ENCODE results near the gene KIF23.
A peak's percentile ranks its signal among the peaks of the same experiment; 100 is the strongest.
"Not testable (repeated sequence)": the region's sequence is repeated elsewhere in the genome, so short reads cannot be mapped to it uniquely, and the experiment has no call there.

The KIF23 gene

GRCh38 chr15:69439623-69440022, 25.5 kb downstream of the KIF23 start:
- no peak for DNase-seq

DNA sequence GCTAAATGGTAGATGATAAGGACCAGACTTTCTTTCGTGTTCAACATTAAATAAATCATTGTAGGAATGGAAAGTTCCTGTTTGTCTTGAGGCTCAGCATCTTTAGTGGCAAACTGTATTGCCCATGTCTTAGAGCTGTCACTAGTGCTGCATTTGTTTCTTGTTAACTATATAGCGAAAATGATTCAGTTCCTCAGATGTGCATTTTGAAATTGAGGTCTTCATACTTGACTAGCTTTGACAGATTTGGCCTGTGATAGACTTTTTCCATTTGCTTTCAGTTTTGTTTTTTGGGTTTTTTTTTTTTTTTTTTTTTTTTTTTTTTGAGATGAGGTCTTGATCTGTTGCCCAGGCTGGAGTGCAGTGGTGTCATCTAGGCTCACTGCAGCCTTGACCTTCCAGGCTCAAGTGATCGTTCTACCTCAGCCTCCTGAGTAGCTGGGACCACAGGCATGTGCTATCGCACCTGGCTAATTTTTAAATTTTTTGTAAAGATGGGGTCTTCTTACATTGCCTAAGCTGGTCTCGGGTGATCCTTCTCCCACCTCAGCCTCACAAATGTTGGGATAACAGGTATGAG, 29.0 kb downstream of the KIF23 start:
- no peak for DNase-seq

DNA sequence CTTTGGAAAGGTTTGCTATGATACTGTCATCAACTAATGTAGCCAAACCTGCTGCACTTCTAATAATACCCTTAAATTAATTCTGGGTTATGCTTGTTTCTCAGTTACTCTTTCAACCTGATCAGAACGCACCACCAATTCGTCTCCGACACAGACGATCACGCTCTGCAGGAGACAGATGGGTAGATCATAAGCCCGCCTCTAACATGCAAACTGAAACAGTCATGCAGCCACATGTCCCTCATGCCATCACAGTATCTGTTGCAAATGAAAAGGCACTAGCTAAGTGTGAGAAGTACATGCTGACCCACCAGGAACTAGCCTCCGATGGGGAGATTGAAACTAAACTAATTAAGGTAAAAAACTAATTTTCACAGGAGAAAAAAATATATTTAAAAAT, 30.5 kb downstream of the KIF23 start:
- no peak for DNase-seq

DNA sequence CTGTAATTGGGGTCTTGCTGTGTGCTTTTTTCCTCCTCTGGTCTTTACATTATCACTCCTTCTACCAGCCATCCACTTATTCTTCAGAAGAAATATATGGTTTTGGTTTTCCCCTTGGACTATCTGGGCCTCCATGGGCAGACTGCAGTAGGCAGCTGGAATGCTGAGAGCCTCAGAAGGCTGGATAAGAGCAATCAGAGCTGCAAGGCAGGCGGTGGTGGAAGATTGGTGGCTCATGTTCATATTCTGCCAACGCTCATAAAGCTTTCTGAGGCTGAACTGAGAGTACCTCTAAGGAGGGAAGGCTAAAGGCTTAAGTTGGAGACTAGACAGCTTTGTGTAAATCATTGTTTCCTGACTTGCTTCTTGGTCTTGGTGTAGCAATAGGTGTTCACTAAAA, 32.8 kb downstream of the KIF23 start:
- no peak for DNase-seq

- not testable (repeated sequence) for DNase-seq
These were observed 36.1 kb downstream of the KIF23 start for GRCh38 chr15:69450221-69450620.

- DNase-seq: no peak
These were observed 37.0 kb downstream of the KIF23 start for GRCh38 chr15:69450968-69451695.

GRCh38 chr15:69451951-69452691, 38.0 kb downstream of the KIF23 start:
- peak; percentile 32 for DNase-seq

GRCh38 chr15:69452692-69453521, 38.8 kb downstream of the KIF23 start, which contains the start of gene RPLP1:
RPLP1 (plus strand) TSS chr15:69452818; CDS start chr15:69452949, 131 bp downstream.
- DNase-seq: no peak

DNA sequence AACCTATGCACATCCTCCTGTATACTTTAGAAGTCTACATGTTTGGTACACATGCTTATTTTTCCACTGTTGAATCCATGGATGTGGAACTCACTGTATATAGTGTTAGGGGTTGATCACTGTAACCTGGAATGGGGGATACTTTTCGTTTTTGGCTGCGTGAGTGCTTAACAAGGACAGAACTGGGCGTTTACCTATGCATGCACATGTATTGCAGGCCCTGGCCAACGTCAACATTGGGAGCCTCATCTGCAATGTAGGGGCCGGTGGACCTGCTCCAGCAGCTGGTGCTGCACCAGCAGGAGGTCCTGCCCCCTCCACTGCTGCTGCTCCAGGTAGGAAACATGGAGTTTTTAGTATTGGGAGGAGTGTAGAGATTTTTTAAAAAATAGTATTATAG, 40.8 kb downstream of the KIF23 start:
- no peak for DNase-seq

- DNase-seq: no peak
These were observed 42.3 kb downstream of the KIF23 start for GRCh38 chr15:69456208-69457166.

- DNase-seq: no peak
These were observed 43.4 kb downstream of the KIF23 start for GRCh38 chr15:69457304-69458280.

DNA sequence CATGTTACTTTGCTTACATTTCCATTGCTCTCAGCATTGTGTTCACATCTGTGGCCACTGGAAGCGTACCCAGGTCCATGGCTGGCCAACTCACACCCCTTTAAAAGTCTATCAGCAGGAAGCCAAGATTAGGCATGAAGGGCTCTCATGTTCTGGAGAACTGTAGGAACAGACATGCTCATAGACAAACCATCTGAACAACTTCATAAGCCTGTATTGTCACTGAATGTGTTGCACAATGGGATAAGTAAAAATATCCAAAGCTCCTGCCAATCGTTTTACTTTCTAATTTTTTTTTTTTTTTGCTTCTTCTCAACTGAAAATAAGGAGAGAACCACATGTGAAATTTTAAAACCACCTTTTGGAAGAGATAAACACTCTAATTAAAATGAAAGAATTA, 44.9 kb downstream of the KIF23 start:
- no peak for DNase-seq

DNA sequence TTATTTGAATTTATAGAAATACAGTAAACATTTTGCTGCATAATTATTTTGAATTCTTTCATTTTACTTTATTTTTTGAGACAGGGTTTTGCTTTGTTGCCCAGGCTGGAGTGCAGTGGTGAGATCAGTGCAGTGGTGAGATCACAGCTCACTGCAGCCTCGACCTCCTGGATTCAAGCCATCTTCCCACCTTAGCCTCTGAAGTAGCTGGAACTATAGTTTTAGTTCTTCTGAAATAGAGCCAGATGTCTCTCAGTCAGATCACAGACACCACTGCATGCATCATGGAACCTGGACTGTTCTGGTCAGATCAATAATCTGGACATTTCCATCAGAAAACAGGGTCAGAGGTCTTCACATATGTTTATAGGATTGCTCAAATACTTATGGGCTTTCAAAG, 46.3 kb downstream of the KIF23 start:
- DNase-seq: no peak

DNA sequence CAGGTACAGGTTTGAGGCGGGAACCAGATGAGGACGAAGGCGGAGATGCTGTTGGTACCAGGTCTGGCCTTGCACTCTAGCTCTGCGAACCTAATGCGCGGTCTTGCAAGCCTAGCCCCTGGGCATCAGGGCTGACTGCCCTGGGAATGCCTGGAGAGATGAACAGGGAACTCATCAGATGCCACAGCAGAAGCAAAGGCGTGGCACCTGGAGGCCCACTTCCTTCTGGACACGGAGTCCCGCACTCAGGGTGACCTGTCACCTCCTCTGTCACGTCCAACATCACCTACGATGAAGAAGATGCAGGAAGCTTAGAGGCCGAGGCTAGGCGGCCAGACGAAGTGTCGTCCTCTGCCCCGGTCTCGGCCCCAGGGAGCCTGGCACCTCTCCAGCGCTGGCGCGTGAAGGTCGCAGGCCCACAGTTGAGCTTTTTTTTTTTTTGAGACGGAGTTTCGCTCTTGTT, 47.9 kb downstream of the KIF23 start:
- DNase-seq: no peak

DNA sequence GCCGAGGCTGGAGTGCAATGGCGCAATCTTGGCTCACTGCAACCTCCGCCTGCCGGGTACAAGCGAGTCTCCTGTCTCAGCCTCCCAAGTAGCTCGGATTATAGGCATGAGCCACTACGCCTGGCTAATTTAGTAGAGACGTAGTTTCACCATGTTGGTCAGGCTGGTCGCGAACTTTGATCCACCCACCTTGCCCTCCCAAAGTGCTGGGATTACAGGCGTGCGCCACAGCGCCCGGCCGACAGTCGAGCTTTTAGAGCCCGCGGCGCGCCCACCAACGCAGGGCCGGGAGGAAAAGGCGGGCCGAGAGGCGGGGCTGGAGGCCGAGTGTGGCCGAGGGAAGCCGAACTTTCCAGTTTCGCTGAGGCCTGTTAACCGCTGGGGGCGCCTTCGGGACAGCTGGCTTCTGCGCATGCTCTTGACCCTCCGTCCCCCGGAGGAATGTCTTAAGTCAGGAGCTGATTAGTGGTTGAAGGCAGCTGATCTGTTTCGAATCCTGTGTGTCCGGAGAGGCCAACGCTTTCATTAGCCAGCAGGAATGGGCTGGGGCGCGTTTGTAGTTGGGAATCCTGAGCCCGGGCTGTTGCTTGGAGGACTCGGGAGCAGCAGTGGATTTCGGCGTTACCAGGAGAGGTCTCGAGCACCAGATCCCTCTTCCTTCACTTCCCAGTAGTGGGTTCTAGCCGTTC, 48.5 kb downstream of the KIF23 start:
- peak; percentile 52 for DNase-seq

GRCh38 chr15:69463182-69463756, 49.1 kb downstream of the KIF23 start:
- no peak for DNase-seq

DNA sequence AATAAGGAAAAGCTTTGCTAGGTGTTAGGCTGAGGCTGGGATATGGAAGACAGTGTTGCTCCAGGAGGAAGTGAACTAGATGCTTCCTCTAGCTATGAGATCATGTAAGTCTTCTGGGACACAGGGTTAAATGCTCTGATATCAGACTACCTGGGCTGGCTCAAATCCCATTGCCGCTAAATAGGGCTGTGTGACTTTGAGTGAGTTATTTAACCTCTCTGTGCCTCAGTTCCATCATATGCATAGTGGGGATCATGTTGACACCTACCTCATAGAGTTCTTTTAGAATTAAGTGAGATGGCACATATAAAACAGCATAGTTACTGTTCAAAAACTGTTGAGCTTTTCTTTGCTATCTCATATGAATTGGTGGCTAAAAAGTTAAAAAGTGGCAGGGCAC, 51.1 kb downstream of the KIF23 start:
- DNase-seq: no peak

DNA sequence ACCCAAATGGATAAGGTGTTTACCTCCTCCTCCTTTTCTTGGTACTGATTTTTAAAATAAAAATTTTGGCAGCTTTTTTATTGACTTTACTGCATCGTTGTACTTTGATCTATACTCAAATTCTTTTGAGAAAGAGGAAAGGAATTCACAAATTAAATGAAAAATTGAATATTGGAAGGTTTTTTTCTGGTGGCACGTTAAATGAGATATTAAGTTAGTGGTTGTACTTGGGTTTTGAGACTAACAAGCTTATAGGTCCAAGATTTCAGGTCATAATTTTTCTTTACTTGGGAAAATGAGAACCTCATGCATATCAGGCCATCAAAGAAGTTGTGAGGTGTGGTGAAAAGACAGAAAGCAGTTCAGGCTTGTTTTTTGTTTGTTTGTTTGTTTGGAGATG, 52.6 kb downstream of the KIF23 start:
- no peak for DNase-seq

GRCh38 chr15:69467636-69468035, 53.5 kb downstream of the KIF23 start:
- no peak for DNase-seq
